Measurements from ENCODE around the gene DDX51. TPM values are rescaled to one million over a fixed set of nuclear protein-coding genes. Genes with fewer than 3 reads are reported as not detected.

DDX51 gene
- total RNA-seq, 1 donor from 2014 or later = 5.1 TPM

- DNase-seq (ENCODE audit: low read depth in 2 of 2) = no peak
Observed at GRCh38 chr12:132179431-132180362, 35.6 kb upstream of the DDX51 start.

- DNase-seq (ENCODE audit: low read depth in 2 of 2) = no peak
Observed at GRCh38 chr12:132178801-132179401, 34.8 kb upstream of the DDX51 start.

GRCh38 chr12:132178316-132178715 lies 34.2 kb upstream of the DDX51 start:
- DNase-seq (ENCODE audit: low read depth in 2 of 2) = no peak

GRCh38 chr12:132176920-132177551 lies 32.9 kb upstream of the DDX51 start:
- no peak for DNase-seq (ENCODE audit: low read depth in 2 of 2)

DNA sequence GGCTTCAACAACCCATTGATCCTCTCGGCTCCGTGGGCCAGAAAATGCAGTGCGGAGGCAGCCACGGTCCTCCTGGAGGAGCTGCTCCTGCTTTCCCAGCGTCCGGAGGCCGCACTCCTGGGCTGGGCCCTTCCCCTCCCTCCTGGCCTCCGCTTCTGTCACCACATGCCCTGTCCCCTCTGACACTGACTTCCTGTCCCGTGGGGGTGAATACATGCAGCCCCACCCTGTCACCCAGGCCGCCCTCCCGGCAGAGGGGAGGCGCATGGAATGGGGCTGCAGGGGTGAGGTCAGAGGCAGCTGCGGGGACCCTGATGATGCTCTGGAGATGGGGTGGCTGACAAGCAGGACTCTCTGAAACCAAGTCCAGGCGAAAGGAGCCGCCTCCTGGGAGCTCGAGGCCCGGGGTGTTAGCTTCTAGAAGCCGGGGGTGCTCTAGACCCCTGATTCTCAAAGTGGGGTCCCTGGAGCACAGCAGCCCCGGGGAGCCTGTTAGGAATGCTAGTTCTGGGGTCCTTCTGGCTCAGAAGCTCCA lies 32.3 kb upstream of the DDX51 start:
- no peak for DNase-seq (ENCODE audit: low read depth in 2 of 2)

DNA sequence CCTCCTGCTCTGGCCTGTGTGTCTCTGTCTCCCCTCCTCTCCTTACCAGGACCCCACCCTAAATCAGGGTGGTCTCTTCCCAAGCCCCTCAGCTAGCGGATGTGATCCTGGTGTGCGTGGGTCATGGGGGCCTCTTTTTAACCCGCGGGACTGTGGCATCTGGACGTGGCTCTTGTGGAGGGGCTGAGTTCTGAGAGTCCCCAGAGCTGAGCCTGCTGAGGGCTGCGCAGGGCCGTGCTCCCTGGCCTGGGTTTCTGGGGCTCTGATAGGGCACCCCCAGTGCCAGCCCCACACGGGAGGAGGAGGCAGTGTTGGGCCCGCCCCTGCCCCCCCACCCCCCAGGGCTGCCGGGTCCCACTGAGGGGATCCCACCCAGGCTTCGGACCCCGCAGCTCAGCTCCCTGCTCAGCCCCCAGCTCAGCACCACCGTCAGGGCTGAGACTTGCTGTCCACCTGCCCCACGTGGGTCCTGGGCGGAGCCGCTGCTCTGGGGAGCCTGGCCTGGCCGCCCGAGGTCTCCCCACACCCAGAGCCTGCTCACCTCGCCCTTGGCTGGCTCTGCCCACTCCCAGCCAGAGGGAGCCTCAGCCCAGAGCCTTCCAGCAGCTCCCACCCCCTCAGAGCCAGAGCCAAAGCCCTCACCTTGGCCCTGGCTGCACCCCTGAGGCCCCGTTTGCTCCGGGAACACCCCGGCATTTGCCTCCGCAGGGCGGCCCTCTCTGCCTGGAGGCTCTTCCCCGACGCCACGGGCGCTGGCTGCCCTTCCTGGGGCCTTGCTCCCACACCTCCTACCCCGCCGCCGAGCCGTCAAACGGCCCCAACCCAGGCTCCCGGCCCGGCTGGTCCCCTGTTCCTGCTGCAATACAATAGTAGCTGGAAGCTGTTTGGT lies 31.6 kb upstream of the DDX51 start:
- DNase-seq (ENCODE audit: low read depth in 2 of 2) = no peak

DNA sequence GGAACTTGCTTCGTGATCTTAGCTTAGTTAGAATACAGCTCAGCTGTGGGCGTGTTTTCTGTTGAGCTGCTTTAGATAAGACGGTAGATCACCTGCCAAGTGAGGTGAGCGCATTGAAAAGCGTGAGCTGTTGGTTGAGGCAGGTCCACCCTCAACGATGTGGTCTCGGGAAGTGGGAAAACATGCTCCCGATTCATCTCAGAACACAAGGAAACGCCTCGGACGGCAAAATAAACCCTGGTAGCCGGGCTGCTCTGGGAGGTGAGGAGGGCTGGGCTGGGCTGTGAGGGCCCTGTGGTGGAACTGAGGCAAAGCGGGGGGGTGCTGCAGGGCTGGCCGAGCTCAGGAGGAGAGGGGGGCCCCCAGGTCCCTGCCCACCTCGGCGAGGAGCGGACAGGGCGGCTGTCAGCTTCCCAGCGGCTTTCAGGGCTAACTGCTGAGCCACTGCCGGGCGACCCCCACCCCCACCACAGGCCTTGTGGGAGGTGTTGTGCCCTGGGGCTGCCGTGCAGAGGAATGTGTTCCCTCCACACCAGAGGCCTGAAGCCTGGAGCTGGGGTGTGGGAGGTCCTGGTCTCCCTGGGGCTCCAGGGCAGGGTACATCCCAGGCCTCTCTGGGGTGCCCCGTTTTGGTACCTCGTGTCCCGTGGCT lies 30.8 kb upstream of the DDX51 start:
- no peak for DNase-seq (ENCODE audit: low read depth in 2 of 2)

- DNase-seq (ENCODE audit: low read depth in 2 of 2) = no peak
Observed at GRCh38 chr12:132174015-132174838, 30.1 kb upstream of the DDX51 start.

DNA sequence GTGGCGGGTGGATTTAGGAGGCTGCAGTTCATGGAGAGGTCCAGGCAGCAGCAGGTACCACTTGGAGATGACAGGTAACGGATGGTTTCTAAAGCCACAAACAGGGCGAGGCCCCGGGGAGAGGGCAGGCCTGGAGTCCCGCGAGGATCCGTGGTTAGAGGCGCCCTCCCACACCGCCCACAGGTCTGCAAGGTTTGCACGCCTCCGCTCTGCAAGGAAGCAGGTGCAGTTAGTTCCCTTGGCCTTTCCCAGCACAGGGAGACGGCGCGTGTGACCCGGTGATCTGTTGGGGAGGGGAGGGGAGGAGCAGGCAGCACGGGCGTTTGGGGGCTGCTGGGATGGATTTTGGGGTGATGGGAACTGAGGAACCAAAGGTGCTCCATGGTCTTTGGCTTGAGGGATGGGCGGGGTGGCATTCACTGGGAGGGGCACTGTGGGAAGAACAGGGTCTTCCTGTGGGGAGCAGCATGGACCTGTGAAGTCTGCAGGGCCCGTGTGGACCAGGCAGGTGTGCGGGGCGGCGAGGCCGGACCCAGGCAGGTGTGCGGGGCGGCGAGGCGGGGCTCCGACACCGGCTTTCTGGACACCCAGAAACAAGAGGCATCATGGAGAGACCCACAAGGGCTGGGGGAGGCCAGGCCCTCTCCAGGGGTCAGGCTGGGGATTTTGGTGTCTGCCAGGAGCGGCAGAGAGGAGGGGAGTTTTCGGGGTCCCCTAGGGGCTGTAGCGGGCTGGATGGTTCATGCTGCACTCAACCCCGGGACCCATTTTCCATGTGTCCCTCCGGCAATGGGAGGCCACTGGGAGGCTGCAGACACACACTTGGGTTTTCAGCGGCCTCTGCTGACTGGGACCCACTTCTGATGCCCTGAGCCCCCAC lies 29.3 kb upstream of the DDX51 start:
- no peak for DNase-seq (ENCODE audit: low read depth in 2 of 2)

- no peak for DNase-seq (ENCODE audit: low read depth in 2 of 2)
Observed at GRCh38 chr12:132172619-132173018, 28.5 kb upstream of the DDX51 start.

DNA sequence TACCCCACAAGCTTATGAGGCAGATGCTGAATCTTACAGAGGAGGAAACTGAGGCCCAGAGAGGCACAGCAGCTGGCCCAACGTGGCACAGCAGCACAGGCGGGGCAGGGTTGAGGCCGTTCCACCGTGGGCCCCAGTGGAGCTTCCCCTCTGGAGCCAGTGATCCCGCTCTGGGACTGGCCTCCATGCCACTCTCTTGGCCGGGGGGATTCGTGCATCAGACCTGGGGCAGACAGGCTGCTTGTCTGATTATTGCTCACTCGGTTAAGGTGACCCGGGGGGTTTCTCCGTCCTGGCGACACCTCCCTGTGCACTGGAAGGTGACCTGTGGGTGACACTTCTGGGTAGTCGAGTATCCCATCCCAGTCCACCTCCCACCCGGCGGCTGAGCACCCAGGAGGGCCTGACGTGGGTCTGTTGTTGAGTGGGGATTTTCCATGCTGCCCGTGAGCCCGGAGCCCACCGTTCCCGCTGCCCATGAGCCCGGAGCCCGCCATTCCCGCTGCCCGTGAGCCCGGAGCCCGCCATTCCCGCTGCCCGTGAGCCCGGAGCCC lies 27.9 kb upstream of the DDX51 start:
- no peak for DNase-seq (ENCODE audit: low read depth in 2 of 2)

DNA sequence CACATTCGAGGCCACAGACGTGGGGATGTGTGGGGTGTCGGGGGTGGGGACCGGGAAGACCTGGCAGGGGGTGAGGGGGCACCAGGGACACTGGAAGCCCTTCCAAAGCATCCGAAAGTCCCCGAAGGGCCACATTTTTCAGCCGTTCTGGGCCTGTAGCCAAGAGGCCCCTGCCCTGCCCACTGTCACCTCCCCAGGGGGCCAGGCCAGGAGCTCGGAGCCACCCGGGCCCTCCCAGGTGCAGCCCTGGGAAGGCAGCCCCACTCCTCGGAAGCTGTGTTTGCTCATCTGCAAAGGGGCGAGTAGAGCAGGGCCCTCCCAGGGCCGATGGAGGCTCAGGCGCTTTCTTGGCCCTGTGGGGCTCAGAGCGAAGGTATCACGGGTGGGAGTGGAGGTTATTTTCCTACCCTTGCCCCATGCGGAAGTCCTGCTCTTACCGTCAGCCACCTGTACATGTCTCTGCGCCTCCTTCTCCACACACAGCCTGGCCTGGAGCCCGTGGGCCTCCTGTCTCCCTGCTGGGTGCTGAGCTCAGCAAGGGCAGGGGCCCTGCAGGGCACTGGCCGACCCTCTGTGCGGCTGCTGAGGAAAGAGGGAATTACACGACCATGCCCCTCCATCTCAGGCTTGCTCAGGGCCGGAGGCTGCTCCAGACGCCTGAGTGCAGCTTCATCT lies 27.3 kb upstream of the DDX51 start:
- DNase-seq (ENCODE audit: low read depth in 2 of 2) = no peak

- DNase-seq (ENCODE audit: low read depth in 2 of 2) = no peak
Observed at GRCh38 chr12:132170637-132171292, 26.6 kb upstream of the DDX51 start.

GRCh38 chr12:132170094-132170636 lies 26.0 kb upstream of the DDX51 start:
- DNase-seq (ENCODE audit: low read depth in 2 of 2) = no peak

GRCh38 chr12:132169376-132169775 lies 25.3 kb upstream of the DDX51 start:
- DNase-seq (ENCODE audit: low read depth in 2 of 2) = no peak

- DNase-seq (ENCODE audit: low read depth in 2 of 2) = no peak
Observed at GRCh38 chr12:132168311-132169031, 24.4 kb upstream of the DDX51 start.
